ENCODE results near the gene ITPK1.

The ITPK1 gene

DNA sequence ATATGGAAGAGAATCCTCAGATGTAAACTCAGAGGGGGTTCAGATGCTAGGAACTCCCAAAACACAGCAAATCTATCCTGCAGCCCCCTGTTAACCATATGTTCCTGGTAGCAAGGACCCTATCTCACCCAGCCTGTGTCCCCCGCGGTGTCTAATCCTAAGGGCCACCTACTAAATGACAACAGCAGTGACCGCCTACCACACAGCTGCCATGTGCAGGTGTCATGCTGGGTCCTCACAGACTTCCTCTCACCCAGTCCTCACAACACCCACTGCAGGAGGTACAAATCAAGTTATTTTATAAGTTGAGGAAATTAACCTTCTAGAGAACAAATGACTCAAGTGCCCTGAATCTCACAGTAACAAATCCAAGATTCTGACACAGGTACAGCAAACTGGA lies 73.9 kb downstream of the ITPK1 start:
- no peak overlapping the region for H3K4me3 ChIP-seq (ENCODE audit: low read length)
- H3K9ac ChIP-seq (ENCODE audit: low read length): no peak overlapping the region
- H3K9me2 ChIP-seq (replicated peaks; ENCODE audit: insufficient read depth, low read length): no peaks in the 10 kb centered on the region
- TF ChIP-seq EZH2phosphoT487 (IDR thresholded peaks at IDR 0.05; ENCODE audit: low read length) (no peak), EZH2 (optimal IDR thresholded peaks at IDR 0.05; ENCODE audit: low read depth, low read length) (no peak)
- TF ChIP-seq, protein P1, sequence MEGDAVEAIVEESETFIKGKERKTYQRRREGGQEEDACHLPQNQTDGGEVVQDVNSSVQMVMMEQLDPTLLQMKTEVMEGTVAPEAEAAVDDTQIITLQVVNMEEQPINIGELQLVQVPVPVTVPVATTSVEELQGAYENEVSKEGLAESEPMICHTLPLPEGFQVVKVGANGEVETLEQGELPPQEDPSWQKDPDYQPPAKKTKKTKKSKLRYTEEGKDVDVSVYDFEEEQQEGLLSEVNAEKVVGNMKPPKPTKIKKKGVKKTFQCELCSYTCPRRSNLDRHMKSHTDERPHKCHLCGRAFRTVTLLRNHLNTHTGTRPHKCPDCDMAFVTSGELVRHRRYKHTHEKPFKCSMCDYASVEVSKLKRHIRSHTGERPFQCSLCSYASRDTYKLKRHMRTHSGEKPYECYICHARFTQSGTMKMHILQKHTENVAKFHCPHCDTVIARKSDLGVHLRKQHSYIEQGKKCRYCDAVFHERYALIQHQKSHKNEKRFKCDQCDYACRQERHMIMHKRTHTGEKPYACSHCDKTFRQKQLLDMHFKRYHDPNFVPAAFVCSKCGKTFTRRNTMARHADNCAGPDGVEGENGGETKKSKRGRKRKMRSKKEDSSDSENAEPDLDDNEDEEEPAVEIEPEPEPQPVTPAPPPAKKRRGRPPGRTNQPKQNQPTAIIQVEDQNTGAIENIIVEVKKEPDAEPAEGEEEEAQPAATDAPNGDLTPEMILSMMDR (IDR thresholded peaks at IDR 0.05; ENCODE audit: low read length): no peak
- no peaks in the 10 kb centered on the region for H3F3A ChIP-seq (ENCODE audit: insufficient read depth, low read length)
- H3K4me2 ChIP-seq (ENCODE audit: low read depth, low read length): no peak overlapping the region
- H3K9me3 ChIP-seq (replicated peaks; ENCODE audit: insufficient read depth, low read length): no peaks in the 10 kb centered on the region
- no peaks in the 10 kb centered on the region for H3K27me3 ChIP-seq (replicated peaks; ENCODE audit: insufficient read depth, low read length)
- H3K4me1 ChIP-seq (ENCODE audit: low read length): no peaks in the 10 kb centered on the region
- no peaks in the 10 kb centered on the region for H4K20me1 ChIP-seq (ENCODE audit: insufficient read depth, low read length)
- H3K27ac ChIP-seq (ENCODE audit: low read length): no peak overlapping the region
- no peak for DNase-seq
- no peaks in the 10 kb centered on the region for H3K79me2 ChIP-seq (ENCODE audit: low read length)
- no peak overlapping the region for H2AFZ ChIP-seq (ENCODE audit: low read length)
- no peaks in the 10 kb centered on the region for H3K36me3 ChIP-seq (replicated peaks; ENCODE audit: insufficient read depth, low read length)

DNA sequence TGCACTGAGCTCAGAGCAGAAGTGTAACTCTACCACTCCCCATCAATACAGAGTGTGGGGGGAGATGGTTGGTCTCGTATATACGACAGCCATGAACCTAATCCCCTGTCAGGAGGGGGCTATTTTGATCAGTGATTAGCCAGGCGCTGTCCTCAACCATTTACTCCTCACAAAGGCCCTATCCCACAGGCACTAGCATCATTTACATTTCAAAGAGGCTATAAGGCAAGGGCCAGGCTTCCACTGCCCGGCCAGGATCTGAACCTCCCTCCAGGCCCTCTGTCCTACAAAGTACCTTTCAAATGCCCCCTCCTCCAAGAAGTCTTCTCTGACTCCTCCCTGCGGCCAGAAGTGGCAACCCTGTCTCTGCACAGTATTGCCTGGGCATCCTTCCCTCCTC lies 74.7 kb downstream of the ITPK1 start:
- Histone ChIP-seq H3K79me2 (ENCODE audit: low read length) (no peaks in the 10 kb centered on the region), H3K9me3 (replicated peaks; ENCODE audit: insufficient read depth, low read length) (no peaks in the 10 kb centered on the region), H2AFZ (ENCODE audit: low read length) (no peak overlapping the region), H3K27me3 (replicated peaks; ENCODE audit: insufficient read depth, low read length) (no peaks in the 10 kb centered on the region), H3K9me2 (replicated peaks; ENCODE audit: insufficient read depth, low read length) (no peaks in the 10 kb centered on the region), H3F3A (ENCODE audit: insufficient read depth, low read length) (no peaks in the 10 kb centered on the region), H4K20me1 (ENCODE audit: insufficient read depth, low read length) (no peaks in the 10 kb centered on the region), H3K9ac (ENCODE audit: low read length) (no peak overlapping the region), H3K36me3 (replicated peaks; ENCODE audit: insufficient read depth, low read length) (no peaks in the 10 kb centered on the region), H3K27ac (ENCODE audit: low read length) (no peak overlapping the region), H3K4me3 (ENCODE audit: low read length) (no peak overlapping the region), H3K4me1 (ENCODE audit: low read length) (no peaks in the 10 kb centered on the region), H3K4me2 (ENCODE audit: low read depth, low read length) (no peak overlapping the region)
- DNase-seq: no peak
- TF ChIP-seq EZH2phosphoT487 (IDR thresholded peaks at IDR 0.05; ENCODE audit: low read length) (no peak), EZH2 (optimal IDR thresholded peaks at IDR 0.05; ENCODE audit: low read depth, low read length) (no peak)
- TF ChIP-seq, protein P1 (IDR thresholded peaks at IDR 0.05; ENCODE audit: low read length): no peak

DNA sequence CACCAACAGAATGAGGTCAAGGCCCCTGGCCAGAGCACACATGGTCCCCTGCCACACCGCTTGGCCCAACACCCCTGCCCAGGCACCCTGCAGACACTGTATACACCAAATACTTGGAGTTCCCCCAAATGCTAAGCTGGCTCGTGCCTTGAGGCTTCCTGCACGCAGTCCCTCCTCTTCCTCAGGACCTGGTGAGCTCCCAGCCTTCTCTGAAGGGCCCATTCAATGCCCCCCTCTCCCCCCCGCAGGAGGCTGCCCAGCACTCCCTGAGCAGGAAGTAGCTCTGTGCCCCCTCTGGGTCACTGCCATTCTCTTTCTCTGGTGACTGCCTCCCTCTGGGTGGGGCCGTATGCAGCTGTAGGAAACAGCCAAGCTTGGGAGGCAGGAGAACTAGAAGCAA lies 75.3 kb downstream of the ITPK1 start:
- Histone ChIP-seq H3K9me2 (replicated peaks; ENCODE audit: insufficient read depth, low read length) (no peaks in the 10 kb centered on the region), H4K20me1 (ENCODE audit: insufficient read depth, low read length) (no peaks in the 10 kb centered on the region), H3K4me1 (ENCODE audit: low read length) (no peaks in the 10 kb centered on the region), H3K79me2 (ENCODE audit: low read length) (no peaks in the 10 kb centered on the region), H3K9ac (ENCODE audit: low read length) (no peak overlapping the region), H2AFZ (ENCODE audit: low read length) (no peak overlapping the region), H3K4me2 (ENCODE audit: low read depth, low read length) (no peak overlapping the region), H3K27ac (ENCODE audit: low read length) (no peak overlapping the region), H3K9me3 (replicated peaks; ENCODE audit: insufficient read depth, low read length) (no peaks in the 10 kb centered on the region), H3F3A (ENCODE audit: insufficient read depth, low read length) (no peaks in the 10 kb centered on the region), H3K36me3 (replicated peaks; ENCODE audit: insufficient read depth, low read length) (no peaks in the 10 kb centered on the region), H3K4me3 (ENCODE audit: low read length) (no peak overlapping the region), H3K27me3 (replicated peaks; ENCODE audit: insufficient read depth, low read length) (no peaks in the 10 kb centered on the region)
- DNase-seq: no peak
- TF ChIP-seq EZH2phosphoT487 (IDR thresholded peaks at IDR 0.05; ENCODE audit: low read length) (no peak), EZH2 (optimal IDR thresholded peaks at IDR 0.05; ENCODE audit: low read depth, low read length) (no peak)
- TF ChIP-seq, protein P1 (IDR thresholded peaks at IDR 0.05; ENCODE audit: low read length): no peak
